ENCODE data around the gene FSTL3. TPM values are rescaled to one million over a fixed set of nuclear protein-coding genes. Genes with fewer than 3 reads are reported as not detected.

The FSTL3 gene
- total and polyA plus RNA-seq, 4 donors = 2.2 to 8.4 (median 6.0) TPM

DNA sequence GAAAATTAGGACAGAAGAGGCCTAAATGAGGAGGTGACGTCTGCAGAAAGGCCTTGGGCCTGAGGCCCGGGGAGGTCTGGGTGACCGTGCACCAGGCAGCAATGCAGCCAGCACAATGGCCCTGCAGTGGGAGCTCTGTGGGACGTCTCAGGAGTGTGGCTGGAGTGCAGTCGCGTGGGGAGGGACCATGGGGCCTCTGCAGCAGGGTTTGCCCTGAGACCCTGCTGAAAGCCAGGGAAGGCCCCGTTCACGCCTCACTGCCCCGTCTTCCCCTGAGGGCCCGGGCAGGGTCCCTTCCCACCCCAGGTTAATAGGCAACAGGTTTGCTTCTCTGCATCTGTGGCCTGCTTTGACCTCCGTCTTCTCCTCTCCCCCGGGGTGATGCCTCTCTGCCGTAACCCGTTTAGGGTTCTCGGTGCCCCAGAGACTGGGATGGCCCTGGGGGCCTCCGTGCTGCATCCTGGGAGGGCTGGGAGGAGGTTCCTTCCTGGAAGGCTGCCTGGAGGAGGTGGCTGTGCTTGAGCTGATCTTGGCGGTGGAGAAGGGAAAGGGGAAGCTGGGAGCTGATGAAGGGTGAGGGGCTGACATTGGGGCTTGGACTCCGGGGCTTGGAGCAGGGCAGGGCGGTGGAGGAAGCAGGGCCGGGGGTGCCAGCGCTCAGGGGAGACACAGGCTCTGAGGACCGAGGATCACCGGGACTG lies 42.2 kb downstream of the FSTL3 start:
- peaks cover 0 to 3% (median 1%) of the 10 kb centered on the region in 4 donors for H3K27me3 ChIP-seq (ENCODE audit: control insufficient read depth in 4 of 4, insufficient read depth in 4 of 4, low read length in 3 of 4)
- no peaks in the 10 kb centered on the region for H3K9me3 ChIP-seq (ENCODE audit: control insufficient read depth in 4 of 4, low read length in 3 of 4)
- TF ChIP-seq, protein P1, sequence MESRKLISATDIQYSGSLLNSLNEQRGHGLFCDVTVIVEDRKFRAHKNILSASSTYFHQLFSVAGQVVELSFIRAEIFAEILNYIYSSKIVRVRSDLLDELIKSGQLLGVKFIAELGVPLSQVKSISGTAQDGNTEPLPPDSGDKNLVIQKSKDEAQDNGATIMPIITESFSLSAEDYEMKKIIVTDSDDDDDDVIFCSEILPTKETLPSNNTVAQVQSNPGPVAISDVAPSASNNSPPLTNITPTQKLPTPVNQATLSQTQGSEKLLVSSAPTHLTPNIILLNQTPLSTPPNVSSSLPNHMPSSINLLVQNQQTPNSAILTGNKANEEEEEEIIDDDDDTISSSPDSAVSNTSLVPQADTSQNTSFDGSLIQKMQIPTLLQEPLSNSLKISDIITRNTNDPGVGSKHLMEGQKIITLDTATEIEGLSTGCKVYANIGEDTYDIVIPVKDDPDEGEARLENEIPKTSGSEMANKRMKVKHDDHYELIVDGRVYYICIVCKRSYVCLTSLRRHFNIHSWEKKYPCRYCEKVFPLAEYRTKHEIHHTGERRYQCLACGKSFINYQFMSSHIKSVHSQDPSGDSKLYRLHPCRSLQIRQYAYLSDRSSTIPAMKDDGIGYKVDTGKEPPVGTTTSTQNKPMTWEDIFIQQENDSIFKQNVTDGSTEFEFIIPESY (IDR thresholded peaks at IDR 0.05) = no peak
- TF ChIP-seq RAD21 (IDR thresholded peaks at IDR 0.05) (no peak), RXRA (IDR thresholded peaks at IDR 0.05) (no peak), HNF4G (IDR thresholded peaks at IDR 0.05) (no peak), GABPA (IDR thresholded peaks at IDR 0.05 in 1 of 2, conservative IDR thresholded peaks at IDR 0.05 in 1 of 2) (no peak), YY1 (IDR thresholded peaks at IDR 0.05) (no peak), JUND (IDR thresholded peaks at IDR 0.05) (no peak), EGR1 (IDR thresholded peaks at IDR 0.05; ENCODE audit: low read depth in 2 of 2) (no peak), HNF4A (conservative IDR thresholded peaks at IDR 0.05) (no peak), TAF1 (conservative IDR thresholded peaks at IDR 0.05) (no peak), FOXA1 (IDR thresholded peaks at IDR 0.05) (no peak), NR2F2 (IDR thresholded peaks at IDR 0.05) (no peak), FOXA2 (IDR thresholded peaks at IDR 0.05) (no peak), SP1 (IDR thresholded peaks at IDR 0.05) (no peak)
- TF ChIP-seq, protein P2, sequence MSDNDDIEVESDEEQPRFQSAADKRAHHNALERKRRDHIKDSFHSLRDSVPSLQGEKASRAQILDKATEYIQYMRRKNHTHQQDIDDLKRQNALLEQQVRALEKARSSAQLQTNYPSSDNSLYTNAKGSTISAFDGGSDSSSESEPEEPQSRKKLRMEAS (IDR thresholded peaks at IDR 0.05) = no peak
- TF ChIP-seq, protein P3, sequence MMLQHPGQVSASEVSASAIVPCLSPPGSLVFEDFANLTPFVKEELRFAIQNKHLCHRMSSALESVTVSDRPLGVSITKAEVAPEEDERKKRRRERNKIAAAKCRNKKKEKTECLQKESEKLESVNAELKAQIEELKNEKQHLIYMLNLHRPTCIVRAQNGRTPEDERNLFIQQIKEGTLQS (IDR thresholded peaks at IDR 0.05) = no peak
- TF ChIP-seq, protein P4, sequence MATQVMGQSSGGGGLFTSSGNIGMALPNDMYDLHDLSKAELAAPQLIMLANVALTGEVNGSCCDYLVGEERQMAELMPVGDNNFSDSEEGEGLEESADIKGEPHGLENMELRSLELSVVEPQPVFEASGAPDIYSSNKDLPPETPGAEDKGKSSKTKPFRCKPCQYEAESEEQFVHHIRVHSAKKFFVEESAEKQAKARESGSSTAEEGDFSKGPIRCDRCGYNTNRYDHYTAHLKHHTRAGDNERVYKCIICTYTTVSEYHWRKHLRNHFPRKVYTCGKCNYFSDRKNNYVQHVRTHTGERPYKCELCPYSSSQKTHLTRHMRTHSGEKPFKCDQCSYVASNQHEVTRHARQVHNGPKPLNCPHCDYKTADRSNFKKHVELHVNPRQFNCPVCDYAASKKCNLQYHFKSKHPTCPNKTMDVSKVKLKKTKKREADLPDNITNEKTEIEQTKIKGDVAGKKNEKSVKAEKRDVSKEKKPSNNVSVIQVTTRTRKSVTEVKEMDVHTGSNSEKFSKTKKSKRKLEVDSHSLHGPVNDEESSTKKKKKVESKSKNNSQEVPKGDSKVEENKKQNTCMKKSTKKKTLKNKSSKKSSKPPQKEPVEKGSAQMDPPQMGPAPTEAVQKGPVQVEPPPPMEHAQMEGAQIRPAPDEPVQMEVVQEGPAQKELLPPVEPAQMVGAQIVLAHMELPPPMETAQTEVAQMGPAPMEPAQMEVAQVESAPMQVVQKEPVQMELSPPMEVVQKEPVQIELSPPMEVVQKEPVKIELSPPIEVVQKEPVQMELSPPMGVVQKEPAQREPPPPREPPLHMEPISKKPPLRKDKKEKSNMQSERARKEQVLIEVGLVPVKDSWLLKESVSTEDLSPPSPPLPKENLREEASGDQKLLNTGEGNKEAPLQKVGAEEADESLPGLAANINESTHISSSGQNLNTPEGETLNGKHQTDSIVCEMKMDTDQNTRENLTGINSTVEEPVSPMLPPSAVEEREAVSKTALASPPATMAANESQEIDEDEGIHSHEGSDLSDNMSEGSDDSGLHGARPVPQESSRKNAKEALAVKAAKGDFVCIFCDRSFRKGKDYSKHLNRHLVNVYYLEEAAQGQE (IDR thresholded peaks at IDR 0.05) = no peak
- TF ChIP-seq, protein P5, sequence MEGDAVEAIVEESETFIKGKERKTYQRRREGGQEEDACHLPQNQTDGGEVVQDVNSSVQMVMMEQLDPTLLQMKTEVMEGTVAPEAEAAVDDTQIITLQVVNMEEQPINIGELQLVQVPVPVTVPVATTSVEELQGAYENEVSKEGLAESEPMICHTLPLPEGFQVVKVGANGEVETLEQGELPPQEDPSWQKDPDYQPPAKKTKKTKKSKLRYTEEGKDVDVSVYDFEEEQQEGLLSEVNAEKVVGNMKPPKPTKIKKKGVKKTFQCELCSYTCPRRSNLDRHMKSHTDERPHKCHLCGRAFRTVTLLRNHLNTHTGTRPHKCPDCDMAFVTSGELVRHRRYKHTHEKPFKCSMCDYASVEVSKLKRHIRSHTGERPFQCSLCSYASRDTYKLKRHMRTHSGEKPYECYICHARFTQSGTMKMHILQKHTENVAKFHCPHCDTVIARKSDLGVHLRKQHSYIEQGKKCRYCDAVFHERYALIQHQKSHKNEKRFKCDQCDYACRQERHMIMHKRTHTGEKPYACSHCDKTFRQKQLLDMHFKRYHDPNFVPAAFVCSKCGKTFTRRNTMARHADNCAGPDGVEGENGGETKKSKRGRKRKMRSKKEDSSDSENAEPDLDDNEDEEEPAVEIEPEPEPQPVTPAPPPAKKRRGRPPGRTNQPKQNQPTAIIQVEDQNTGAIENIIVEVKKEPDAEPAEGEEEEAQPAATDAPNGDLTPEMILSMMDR (IDR thresholded peaks at IDR 0.05; ENCODE audit: low read depth, low read length, missing input control) = no peak
- H3K4me1 ChIP-seq (ENCODE audit: control insufficient read depth in 4 of 4, insufficient read depth in 4 of 4, low read length in 3 of 4) = peaks cover 0 to 7% (median 3%) of the 10 kb centered on the region in 4 donors
- H3K9ac ChIP-seq (ENCODE audit: low read depth in 1 of 2, low read length in 2 of 2) = no peak overlapping the region
- H3K4me3 ChIP-seq (ENCODE audit: low read depth in 1 of 3, low read length in 3 of 3) = no peak overlapping the region
- H3K36me3 ChIP-seq (ENCODE audit: control insufficient read depth in 4 of 4, insufficient read depth in 3 of 4, low read depth in 1 of 4, low read length in 3 of 4) = no peaks in the 10 kb centered on the region
- no peak for DNase-seq (ENCODE audit: low spot score)
- 55% methylated on average over 23 of the region's 23 CpGs for WGBS
- H3K27ac ChIP-seq (ENCODE audit: low read depth in 1 of 2, low read length in 2 of 2) = no peak overlapping the region
